GM12873 (cell line): ENCODE results near the gene DLL1.

Experiments
- TF ChIP-seq, protein P1 (sequence below): IDR thresholded peaks from 2 replicates; pipeline ENCODE4 v1.5.1; 2012; ENCODE audit warnings: low read depth, mild to moderate bottlenecking, moderate library complexity, low read length, control low read depth; ENCODE audit not compliant: insufficient read depth; ENCODE audit errors: missing control alignments

The DLL1 gene, protein sequence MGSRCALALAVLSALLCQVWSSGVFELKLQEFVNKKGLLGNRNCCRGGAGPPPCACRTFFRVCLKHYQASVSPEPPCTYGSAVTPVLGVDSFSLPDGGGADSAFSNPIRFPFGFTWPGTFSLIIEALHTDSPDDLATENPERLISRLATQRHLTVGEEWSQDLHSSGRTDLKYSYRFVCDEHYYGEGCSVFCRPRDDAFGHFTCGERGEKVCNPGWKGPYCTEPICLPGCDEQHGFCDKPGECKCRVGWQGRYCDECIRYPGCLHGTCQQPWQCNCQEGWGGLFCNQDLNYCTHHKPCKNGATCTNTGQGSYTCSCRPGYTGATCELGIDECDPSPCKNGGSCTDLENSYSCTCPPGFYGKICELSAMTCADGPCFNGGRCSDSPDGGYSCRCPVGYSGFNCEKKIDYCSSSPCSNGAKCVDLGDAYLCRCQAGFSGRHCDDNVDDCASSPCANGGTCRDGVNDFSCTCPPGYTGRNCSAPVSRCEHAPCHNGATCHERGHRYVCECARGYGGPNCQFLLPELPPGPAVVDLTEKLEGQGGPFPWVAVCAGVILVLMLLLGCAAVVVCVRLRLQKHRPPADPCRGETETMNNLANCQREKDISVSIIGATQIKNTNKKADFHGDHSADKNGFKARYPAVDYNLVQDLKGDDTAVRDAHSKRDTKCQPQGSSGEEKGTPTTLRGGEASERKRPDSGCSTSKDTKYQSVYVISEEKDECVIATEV

DNA sequence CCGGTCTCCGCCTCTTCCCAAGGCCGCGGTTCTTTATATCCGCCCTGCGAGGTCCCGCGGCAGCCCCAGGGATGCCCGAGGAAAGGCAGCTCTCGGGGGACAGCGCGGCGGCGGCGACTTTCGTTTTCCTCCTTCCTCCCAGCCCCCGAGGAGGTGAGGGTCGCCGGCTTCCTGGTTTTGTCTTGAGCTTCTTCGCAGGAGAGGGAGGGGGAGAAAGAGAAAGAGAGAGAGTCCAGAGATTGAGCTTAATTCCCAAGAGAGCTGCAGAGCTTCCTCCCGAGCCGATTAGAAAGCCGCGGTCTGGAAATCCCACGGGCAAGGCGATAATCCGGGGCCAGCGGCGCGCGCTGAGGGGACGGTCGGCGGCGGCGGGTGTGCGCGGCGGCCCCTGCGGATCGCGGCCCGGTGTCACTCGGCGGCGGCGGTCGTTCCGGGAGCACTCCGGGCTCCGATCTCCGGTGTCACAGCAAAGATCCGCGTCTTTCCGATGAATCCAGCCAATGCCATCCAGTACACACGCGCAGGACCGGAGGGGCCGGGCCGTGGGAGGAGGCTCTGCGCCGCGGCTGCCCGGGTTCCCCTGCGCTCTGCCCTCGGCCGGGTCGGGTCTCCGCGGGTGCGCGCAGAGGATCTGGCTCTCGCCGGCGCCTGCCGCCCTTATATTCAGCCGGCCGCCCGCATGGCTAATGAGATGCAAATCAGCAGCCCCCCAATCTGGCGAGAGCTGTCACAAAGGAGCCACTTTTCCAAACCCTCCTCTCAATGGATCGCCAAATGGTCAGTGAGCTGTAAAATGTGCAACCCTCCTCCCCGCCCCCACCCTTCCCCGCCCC is at the start of gene DLL1:
Gene DLL1, minus strand, starts transcription at position 783 of the 833 bp plus-strand sequence. CDS start 939 bp downstream, outside the sequence.
- TF ChIP-seq, protein P1, sequence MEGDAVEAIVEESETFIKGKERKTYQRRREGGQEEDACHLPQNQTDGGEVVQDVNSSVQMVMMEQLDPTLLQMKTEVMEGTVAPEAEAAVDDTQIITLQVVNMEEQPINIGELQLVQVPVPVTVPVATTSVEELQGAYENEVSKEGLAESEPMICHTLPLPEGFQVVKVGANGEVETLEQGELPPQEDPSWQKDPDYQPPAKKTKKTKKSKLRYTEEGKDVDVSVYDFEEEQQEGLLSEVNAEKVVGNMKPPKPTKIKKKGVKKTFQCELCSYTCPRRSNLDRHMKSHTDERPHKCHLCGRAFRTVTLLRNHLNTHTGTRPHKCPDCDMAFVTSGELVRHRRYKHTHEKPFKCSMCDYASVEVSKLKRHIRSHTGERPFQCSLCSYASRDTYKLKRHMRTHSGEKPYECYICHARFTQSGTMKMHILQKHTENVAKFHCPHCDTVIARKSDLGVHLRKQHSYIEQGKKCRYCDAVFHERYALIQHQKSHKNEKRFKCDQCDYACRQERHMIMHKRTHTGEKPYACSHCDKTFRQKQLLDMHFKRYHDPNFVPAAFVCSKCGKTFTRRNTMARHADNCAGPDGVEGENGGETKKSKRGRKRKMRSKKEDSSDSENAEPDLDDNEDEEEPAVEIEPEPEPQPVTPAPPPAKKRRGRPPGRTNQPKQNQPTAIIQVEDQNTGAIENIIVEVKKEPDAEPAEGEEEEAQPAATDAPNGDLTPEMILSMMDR: no peak

DNA sequence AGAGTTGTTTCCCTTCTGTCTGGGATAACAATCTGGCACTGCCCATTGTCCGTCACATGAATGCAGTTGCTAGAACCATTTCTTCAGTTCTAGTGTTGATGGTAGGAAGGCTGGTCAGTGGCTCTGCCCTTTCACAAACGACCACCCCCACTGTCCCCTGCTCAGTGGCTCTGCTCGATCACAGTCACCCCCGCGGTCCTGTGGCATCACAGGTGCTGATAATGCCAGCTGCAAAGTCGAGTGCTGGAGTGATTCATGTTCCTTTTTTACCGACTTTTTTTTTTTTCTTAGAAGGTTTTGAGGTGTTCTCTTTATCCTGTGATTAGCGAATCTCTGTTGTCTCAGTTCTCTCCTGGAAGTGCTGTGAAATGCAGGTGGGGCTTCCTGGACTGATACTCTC is 38.4 kb upstream of the DLL1 start:
- TF ChIP-seq, protein P1: no peak

DNA sequence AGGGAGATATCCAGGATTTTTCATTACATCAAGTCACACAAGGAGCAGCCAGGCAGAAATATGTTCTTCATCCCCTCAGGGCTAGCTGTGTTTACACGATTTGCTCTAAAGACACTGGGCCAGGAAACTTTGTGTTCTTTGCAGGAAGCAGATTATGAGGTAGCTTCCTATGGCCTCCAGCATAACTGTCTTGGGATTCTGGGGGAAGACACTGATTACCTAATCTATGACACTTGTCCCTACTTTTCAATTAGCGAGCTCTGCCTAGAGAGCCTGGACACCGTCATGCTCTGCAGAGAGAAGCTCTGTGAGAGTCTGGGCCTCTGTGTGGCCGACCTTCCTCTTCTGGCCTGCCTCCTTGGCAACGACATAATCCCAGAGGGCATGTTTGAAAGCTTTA is 26.8 kb upstream of the DLL1 start:
- TF ChIP-seq, protein P1: no peak

DNA sequence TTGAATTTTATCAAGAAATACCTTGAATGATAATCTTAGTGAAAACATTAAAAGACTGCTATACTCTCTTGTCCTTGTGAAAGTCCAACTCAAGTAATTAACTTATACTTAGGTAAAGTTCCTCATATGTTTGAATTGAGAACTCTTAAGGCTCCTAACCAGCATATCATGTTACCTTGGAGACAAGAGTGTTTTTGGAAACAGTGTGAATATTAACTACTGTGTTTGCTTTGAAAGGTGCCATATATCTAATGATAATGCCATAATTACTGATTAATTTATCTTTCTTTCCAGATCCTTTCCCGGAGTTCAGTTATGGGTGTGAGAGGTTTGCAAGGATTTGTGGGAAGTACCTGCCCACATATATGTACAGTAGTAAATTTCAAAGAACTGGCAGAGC is 26.2 kb upstream of the DLL1 start:
- TF ChIP-seq, protein P1: no peak

DNA sequence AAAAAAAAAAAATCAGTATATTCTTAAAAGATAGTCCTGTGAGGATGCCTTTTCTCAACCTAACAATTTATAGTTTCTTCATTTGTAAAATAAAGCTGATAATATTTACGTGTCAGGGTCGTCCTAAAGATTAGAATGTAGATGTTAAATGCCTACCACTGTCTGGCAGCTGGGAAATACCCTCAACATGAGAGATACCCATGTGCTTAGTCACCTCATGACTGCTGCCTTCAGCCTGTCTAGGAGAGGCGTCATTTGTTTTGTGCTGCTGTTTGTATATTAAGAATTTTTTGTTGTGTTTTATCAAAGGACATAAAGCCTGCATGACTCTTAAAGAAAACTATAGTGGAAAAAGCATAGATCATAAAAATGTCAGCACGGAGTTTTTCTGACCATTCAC is 25.2 kb upstream of the DLL1 start:
- TF ChIP-seq, protein P1: no peak

DNA sequence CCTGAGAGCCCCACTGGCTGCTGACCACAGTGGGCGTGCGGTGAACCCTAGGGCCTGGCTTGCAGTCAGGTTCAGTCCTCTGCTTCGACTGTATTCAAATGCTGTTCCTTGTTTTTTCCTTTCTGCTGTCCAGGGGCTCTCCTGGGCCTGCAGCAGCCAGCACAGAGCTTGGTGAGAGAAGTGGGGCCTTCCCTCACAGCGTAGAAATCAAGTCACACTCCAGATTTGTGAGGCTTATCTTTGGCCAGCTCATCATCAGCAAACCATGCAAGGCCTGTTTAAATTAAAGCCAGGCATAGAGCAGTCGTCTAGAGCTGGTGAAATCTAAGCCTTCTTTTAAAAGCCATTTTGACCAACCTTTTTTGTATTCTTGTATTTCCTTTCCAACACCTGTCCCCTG is 24.1 kb upstream of the DLL1 start:
- TF ChIP-seq, protein P1: no peak

DNA sequence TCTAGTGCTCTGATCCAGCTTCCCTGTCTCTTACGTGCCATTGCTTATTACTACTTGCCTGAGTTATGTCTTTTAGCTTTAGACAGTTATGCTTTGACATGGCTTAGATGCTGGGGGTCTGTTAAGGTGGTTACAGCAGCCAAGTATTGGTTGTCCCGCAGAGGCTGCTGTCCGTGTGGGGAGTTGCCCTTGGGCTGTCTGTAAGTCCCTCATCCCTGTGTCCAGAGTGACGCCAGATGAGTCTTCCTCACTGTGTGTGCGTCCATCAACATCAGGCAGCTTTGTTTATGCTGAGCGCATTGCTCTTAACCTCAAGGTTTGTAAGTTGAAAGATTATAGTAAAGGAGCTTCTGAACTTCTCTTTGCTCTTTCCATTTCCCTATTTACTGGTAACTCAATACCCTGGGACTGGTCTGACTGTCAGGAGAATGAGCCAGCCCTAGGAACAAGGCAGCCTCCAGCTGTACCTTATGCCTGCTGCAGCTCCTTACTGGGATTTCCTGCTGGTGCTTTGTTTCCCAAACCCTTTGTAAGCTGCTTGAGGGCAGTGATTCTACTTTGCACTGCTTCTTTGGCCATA is 22.9 kb upstream of the DLL1 start:
- TF ChIP-seq, protein P1: no peak
